SHP77 treated with DMSO at 0.1 percent for 48 hours (cell line): Measurements from ENCODE around the gene RNF212.

Experiments
- DNase-seq: peaks from one replicate; lab custom pipeline; 2025; lab: John Stamatoyannopoulos, UW

Gene RNF212

DNA sequence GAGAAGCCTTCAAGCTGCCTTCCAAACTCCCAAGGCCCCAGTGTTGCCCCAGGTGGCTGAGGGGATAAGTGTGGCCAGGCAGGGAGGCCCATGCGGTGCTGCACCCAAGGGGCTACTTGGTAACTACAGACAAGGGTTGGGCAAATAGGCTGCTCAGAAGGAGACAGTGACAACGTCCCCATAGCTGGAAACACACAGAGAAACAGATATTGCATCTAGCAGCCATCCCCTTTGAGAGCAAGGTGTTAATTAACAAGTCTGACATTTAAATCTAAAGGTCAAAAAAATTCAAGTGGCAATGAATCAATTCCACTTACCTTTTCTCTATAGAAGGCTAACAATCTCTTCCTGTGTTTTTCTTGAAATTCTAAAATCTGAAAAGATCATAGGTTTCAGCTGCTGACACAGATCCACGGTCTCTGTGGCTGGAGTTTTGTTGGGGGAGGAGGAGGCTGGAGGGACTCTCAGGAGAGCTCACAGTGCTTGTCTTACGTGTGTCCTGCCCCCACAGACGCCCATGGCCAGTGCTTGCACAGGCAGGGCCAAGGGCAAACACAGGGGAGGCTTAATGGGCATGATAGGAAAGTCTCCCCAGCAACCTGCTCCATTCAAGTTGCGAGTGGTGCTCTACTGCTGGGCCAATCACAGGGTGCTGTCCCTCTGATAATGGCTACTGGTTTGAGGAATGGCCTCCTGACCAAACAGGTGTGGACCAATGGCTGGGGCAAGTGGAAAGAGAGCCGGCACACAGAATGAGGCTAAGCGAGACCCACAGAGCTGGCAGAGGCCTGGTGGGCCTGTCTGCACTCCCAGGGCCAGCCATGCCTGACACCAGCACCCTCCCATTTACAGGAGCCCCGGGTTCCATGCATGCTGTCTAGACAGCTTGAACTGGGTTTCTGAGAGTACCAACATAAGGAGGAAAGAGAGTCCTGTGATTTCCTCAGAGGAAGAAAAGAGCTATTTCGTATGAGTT lies 22.6 kb downstream of the RNF212 start:
- no peak for DNase-seq

DNA sequence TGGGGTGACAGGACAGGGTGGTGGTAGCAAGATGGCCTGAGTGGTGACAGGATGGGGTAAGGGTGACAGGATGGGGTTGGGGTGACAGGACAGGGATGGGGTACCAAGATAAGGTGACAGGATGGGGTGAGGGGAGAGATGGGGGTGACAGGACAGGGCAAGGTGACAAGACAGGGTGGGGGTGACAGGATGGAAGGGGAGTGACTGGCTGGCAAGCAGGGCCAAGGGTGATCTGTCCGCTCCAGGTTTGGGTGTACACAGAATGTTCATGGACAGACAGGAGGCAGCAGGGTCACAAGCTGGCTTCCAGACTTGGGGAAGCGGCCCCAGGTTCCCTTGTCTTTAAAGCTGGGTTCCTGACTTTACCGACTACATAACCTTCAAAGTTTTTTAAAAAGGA lies 23.3 kb downstream of the RNF212 start:
- no peak for DNase-seq

GRCh38 chr4:1087371-1087770 lies 26.0 kb downstream of the RNF212 start:
- DNase-seq: no peak

DNA sequence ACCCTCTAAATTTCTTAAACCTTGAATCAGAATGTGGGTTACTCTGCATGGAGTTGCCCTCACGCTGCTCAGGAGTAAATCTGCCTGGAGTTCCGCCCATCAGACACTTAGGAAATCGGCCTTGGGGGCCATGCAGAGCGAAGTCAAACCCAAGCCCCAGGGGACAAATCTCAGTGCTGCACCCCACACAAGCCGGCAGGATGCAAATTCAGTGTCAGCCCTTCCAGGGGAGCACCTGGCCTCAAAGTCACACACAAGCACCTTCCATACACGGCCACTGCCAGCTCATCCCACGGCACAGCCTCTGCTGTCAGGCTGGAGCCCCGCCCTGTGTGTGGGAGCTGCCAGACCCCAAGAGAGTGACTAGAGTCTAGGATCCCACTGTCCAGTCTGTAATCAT lies 27.4 kb downstream of the RNF212 start:
- DNase-seq: no peak

- DNase-seq: no peak
Measured at GRCh38 chr4:1085404-1085799, 28.0 kb downstream of the RNF212 start.

DNA sequence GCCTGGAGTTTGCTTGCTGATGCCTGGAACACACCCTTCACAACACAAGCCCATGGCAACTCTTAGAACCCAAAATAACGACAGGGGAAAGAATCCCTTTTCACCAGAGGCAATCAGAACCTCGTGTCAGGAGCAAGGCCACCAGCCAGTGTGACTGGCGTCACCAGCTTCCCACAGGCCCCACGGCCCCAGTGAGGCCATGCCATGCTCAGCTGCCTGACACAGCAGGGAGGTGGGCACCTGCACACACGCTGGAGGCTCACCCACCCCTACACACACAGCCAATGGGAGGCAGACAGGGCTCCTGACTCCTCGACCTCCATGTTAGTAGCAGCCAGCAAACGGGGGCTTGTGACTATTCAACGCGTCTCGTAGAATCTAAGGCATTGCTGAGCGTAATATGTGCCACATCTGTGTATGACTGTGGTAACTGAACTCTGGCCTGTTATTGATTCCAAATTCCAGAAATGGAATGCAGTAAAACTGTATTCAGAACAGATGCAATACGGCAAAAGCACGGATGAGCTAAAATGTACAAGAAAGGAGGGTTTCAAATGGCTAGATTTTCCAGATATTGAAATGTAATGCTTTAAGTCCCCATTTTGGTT lies 28.5 kb downstream of the RNF212 start:
- DNase-seq: no peak

DNA sequence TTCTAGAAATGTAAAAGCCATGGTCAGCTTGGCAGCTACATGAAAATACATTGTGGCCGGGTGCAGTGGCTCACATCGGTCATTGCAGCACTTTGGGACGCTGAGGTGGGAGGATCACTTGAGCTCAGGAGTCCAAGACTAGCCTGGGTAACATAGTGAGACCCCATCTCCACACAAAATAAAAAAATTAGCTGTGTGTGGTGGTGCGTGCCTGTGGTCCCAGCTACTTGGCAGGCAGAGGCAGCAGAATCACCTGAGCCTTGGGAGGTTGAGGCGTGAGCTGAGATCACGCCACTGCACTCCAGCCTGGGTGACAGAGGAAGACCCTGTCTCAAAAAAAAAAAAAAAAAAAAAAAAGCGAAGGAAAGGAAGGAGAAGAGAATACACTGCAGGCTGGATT lies 29.0 kb downstream of the RNF212 start:
- no peak for DNase-seq

- DNase-seq: peak; percentile 21
Measured at GRCh38 chr4:1082215-1083182, 30.9 kb downstream of the RNF212 start.

DNA sequence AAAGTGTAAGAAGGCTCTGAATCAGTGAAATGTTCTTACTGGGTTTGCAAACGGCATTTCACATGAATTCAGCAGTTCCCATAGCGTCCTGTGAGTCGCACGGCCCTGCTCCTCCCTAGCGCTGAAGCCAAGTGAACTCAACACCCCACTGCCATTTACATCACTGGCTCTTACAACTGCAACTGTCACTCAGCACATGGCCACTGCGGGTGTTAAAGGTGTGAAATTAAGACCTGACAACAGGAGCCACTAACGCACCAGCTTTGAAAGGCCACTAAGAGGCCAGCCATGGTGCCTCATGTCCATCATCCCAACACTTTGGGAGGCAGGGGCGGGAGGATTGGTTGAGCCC lies 31.7 kb downstream of the RNF212 start:
- DNase-seq: no peak

- peak; percentile 25 for DNase-seq
Measured at GRCh38 chr4:1080961-1081688, 32.2 kb downstream of the RNF212 start.

- DNase-seq: no peak
Measured at GRCh38 chr4:1080432-1080831, 32.9 kb downstream of the RNF212 start.

DNA sequence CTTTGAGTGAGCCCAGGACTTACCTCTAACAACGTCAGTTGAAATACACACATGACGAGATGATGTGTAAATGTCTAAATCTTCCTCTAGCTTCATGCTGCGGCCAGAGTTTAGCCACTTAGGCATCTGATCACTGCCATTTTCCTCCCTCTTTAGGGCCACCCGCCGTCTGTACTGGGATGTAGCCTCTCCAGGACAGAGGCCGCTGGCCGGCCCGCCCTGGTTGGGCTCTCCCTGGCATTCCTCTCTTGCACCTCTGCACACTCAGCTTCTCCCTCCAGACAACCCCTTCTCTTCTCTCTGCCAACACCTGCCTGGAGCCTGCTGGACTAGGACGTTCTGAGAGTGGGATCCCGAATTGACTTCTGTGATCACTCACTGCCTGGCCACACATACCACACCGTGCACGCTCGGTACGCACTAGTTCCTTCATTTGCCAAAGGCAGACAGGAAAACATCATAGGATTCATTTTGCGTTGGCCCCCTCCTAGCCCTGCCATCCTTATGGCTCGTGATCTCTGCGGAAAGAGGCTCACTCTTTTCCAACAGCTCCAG lies 33.6 kb downstream of the RNF212 start:
- DNase-seq: no peak

DNA sequence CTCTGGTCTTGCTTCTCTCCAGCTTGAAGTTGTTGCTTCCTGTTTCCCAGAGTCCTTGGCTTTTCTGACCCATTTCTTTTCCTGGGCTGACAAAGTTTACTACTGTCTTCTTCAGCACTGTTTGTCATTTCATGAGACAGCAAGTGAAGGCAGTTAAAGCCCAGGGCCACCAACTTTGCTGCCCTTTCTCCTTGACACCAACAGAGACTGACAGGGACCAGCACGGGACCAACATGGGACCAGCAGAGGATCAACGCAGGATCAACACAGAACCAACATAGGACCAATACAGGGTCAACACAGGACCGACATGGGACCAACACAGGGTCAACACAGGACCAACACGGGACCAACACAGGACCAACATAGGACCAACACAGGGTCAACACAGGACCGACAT lies 34.9 kb downstream of the RNF212 start:
- no peak for DNase-seq

GRCh38 chr4:1077711-1078477 lies 35.5 kb downstream of the RNF212 start:
- DNase-seq: no peak

- DNase-seq: no peak
Measured at GRCh38 chr4:1075809-1076699, 37.3 kb downstream of the RNF212 start.

GRCh38 chr4:1075225-1075624 lies 38.1 kb downstream of the RNF212 start:
- no peak for DNase-seq

- no peak for DNase-seq
Measured at GRCh38 chr4:1074077-1074476, 39.3 kb downstream of the RNF212 start.

GRCh38 chr4:1072830-1073446 lies 40.4 kb downstream of the RNF212 start:
- peak; percentile 40 for DNase-seq

GRCh38 chr4:1069394-1069793 lies 44.0 kb downstream of the RNF212 start:
- no peak for DNase-seq
